ES-I3 (cell line): ENCODE data around the gene SENP1.

Experiments
- H3K36me3 ChIP-seq: 2 replicates; pipeline ENCODE4 v1.6.1; 2013; ENCODE audit warnings: mild to moderate bottlenecking, low read length, control low read depth, moderate library complexity; ENCODE audit not compliant: insufficient read depth
- H3K4me1 ChIP-seq: 2 replicates; pipeline ENCODE4 v1.6.1; 2013; ENCODE audit warnings: mild to moderate bottlenecking, control low read depth, low read length; ENCODE audit not compliant: insufficient read depth
- H3K9ac ChIP-seq: 2 replicates; pipeline ENCODE4 v1.6.1; 2013; ENCODE audit warnings: low read depth, mild to moderate bottlenecking, low read length, moderate library complexity
- H3K9me3 ChIP-seq: 2 replicates; pipeline ENCODE4 v1.6.1; 2013; ENCODE audit warnings: mild to moderate bottlenecking, low read length, moderate library complexity; ENCODE audit not compliant: control insufficient read depth, insufficient read depth

The SENP1 gene

DNA sequence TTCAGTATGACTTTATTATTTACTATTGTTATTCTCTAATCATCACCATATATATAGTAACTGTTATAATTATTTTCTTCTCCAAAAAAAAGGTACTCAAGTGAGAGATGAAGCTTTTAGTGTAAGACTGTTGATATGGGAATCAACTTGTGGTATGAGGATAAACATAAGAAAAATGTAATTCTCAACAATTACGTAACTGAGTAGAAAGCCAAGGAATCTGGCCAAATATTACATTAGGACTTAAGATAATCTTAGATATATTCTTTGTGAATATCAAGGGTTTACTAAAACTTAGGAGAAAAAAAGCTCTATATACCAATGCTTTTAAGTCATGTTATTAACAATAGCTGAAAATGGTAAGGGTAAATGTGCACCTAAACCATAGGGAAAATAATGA lies 13.3 kb downstream of the SENP1 start:
- no peaks in the 10 kb centered on the region for H3K9me3 ChIP-seq
- no peaks in the 10 kb centered on the region; the same call in 1 of the 2 replicates for H3K36me3 ChIP-seq
- no peaks in the 10 kb centered on the region for H3K4me1 ChIP-seq

GRCh38 chr12:48086327-48086726 lies 19.6 kb downstream of the SENP1 start:
- H3K4me1 ChIP-seq: no peaks in the 10 kb centered on the region
- no peaks in the 10 kb centered on the region for H3K9me3 ChIP-seq
- H3K9ac ChIP-seq: no peak overlapping the region
- H3K36me3 ChIP-seq: no peaks in the 10 kb centered on the region; the same call in 1 of the 2 replicates

More for the DNA sequence above, 13.3 kb downstream of the SENP1 start:
- no peak overlapping the region for H3K9ac ChIP-seq

- Histone ChIP-seq H3K4me1 (no peaks in the 10 kb centered on the region), H3K36me3 (no peaks in the 10 kb centered on the region; the same call in 1 of the 2 replicates), H3K9ac (no peak overlapping the region), H3K9me3 (no peaks in the 10 kb centered on the region)
These were observed 20.9 kb downstream of the SENP1 start for GRCh38 chr12:48084841-48085460.

DNA sequence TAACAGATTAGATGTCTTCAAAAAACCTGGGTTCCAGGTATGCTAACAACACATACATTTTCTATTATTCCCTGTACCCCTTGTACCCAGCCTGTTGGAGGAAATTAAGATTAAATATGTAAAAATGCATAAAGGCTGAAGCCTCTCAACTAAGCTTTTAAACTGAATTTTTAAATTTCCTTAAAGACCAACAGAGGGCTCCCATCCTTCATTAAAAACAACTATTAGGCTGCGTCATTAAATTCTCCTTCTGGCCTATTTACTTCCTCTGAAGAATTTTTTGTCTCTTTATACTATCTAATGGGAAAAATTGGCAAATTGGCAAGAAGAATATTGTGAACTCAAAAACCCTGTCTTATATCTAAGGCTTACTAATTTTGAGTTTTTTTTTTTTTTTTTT lies 21.8 kb downstream of the SENP1 start:
- H3K9ac ChIP-seq: no peak overlapping the region
- H3K4me1 ChIP-seq: no peaks in the 10 kb centered on the region
- H3K9me3 ChIP-seq: no peaks in the 10 kb centered on the region
- H3K36me3 ChIP-seq: no peaks in the 10 kb centered on the region; the same call in 1 of the 2 replicates

- Histone ChIP-seq H3K4me1 (no peaks in the 10 kb centered on the region), H3K9me3 (no peaks in the 10 kb centered on the region), H3K9ac (no peak overlapping the region), H3K36me3 (no peaks in the 10 kb centered on the region; the same call in 1 of the 2 replicates)
These were observed 25.1 kb downstream of the SENP1 start for GRCh38 chr12:48080821-48081220.

DNA sequence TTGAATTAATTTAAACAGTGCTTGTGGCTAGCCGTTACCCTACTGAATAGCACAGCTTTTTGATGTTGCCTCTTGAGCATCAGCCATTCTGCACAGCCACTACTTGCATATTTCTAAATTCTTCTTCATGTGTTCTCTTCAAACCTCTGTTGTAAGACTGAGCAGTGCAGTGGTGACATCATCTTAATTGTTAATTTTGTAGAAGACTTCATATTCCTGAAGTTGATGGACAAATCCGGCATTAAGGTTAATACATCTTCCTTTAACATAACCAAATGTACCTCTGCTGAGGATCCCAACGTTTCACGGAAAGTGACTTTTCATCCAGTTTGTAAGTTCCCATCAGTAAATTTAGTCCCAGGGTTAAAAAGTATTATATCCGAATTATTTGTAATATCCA lies 25.6 kb downstream of the SENP1 start:
- H3K4me1 ChIP-seq: no peaks in the 10 kb centered on the region
- no peaks in the 10 kb centered on the region for H3K9me3 ChIP-seq
- H3K36me3 ChIP-seq: no peaks in the 10 kb centered on the region; the same call in 1 of the 2 replicates
- no peak overlapping the region for H3K9ac ChIP-seq

- no peaks in the 10 kb centered on the region for H3K4me1 ChIP-seq
- peaks cover 5% of the 10 kb centered on the region; the same call in 1 of the 2 replicates for H3K36me3 ChIP-seq
- no peak overlapping the region for H3K9ac ChIP-seq
- H3K9me3 ChIP-seq: no peaks in the 10 kb centered on the region
These were observed 27.0 kb downstream of the SENP1 start for GRCh38 chr12:48078901-48079300.

DNA sequence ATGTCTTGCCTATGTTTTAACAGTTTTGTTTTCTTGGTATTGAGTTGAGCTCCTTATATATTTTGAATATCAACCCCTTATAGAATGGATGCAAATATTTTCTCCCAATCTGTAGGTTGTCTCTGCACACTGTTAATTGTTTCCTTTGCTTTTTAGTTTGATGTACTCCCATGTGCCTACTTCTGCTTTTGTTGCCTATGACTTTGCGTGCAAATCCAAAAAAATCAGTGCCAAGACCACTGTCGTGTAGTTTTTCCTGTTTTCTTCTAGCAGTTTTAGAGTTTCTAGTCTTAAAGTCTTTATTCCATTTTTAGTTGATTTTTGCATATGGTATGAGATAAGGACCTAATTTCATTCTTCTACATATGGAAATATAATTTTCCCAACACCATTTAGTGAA lies 28.8 kb downstream of the SENP1 start:
- peaks cover 7% of the 10 kb centered on the region; the same call in 1 of the 2 replicates for H3K36me3 ChIP-seq
- no peaks in the 10 kb centered on the region for H3K4me1 ChIP-seq
- no peak overlapping the region for H3K9ac ChIP-seq
- H3K9me3 ChIP-seq: no peaks in the 10 kb centered on the region

DNA sequence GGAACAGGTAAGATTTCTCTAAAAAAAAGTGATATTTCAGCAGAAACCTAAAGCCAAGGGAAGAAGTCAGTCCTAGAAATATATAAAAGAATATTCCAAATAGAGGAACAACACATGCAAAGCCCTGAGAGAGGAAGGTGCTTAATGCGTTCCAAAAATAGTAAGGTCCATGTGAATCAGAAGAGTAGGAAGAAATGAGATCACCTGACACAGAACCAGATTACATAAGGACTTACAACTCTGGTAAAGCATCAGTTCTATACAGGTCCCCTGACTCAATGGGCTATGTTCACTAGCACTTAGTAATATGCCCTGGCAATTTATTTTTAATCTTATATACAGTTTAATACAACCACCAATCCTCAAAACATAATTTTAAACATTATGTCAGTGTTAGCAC lies 30.0 kb downstream of the SENP1 start:
- Histone ChIP-seq H3K9me3 (no peaks in the 10 kb centered on the region), H3K4me1 (no peaks in the 10 kb centered on the region), H3K9ac (no peak overlapping the region), H3K36me3 (peaks cover 7% of the 10 kb centered on the region; the same call in 1 of the 2 replicates)

GRCh38 chr12:48074266-48074665 lies 31.6 kb downstream of the SENP1 start:
- H3K9me3 ChIP-seq: no peaks in the 10 kb centered on the region
- no peak overlapping the region for H3K9ac ChIP-seq
- peaks cover 7% of the 10 kb centered on the region; the same call in 1 of the 2 replicates for H3K36me3 ChIP-seq
- no peaks in the 10 kb centered on the region for H3K4me1 ChIP-seq

DNA sequence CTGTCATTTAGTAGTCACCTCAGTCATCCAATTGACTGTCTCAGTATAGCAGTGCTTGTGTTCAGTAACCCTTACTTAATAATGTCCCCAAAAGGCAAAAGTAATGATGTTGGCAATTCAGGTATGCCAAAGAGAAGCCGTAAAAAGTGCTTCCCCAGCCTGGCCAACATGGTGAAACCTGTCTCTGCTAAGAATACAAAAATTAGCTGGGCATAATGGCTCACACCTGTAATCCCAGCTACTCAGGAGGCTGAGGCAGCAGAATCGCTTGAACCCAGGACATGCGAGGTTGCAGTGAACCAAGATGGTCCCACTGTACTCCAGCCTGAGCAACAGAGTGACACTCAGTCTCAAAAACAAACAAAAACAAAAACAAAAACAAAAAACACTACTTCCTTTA lies 33.6 kb downstream of the SENP1 start:
- no peak overlapping the region for H3K9ac ChIP-seq
- H3K4me1 ChIP-seq: no peaks in the 10 kb centered on the region
- H3K9me3 ChIP-seq: no peaks in the 10 kb centered on the region
- H3K36me3 ChIP-seq: peaks cover 7% of the 10 kb centered on the region; the same call in 1 of the 2 replicates

- Histone ChIP-seq H3K4me1 (no peaks in the 10 kb centered on the region), H3K9me3 (no peaks in the 10 kb centered on the region), H3K36me3 (peaks cover 7% of the 10 kb centered on the region; the same call in 1 of the 2 replicates), H3K9ac (no peak overlapping the region)
These were observed 34.1 kb downstream of the SENP1 start for GRCh38 chr12:48071808-48072207.

- H3K36me3 ChIP-seq: peaks cover 7% of the 10 kb centered on the region; the same call in 1 of the 2 replicates
- no peak overlapping the region for H3K9ac ChIP-seq
- no peaks in the 10 kb centered on the region for H3K9me3 ChIP-seq
- H3K4me1 ChIP-seq: no peaks in the 10 kb centered on the region
These were observed 35.1 kb downstream of the SENP1 start for GRCh38 chr12:48070731-48071130.

DNA sequence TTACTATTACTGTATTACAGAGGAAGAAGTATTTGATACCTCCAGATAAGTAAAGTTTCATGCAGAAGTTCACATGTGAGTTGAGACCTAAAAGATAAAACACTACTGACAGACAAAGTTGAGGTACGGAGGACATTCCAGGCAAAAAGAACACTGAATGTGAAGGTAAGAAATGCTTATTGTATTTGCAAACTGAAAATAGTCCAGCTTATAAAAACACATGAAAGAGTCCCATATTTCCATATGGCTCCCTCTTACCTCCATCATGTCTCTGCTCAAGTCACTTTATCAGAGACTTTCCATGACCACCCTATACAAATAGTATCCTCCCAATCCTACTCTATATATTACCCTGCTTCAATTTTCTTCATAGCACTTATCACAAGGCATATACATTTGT lies 35.8 kb downstream of the SENP1 start:
- H3K4me1 ChIP-seq: no peaks in the 10 kb centered on the region
- no peak overlapping the region for H3K9ac ChIP-seq
- H3K9me3 ChIP-seq: no peaks in the 10 kb centered on the region
- peaks cover 7% of the 10 kb centered on the region; the same call in 1 of the 2 replicates for H3K36me3 ChIP-seq

DNA sequence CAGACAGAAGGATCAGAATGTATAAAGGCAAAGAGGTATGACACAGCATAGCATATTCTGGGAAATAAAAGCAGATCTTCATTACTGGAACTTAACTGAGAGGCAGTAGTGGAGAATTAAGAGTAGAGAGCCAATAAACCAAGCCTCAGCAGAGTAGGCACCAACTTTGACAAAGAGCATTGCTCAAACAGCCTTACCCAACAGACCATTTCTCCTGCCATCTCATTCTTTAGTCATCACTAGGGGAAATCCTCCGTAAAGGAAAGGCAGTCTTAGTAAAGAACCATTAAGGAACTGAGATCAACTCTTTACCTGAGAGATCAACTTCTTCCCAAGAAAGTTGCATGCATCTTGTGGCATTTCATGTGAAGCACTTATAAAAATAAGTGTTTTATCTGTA lies 36.6 kb downstream of the SENP1 start:
- H3K36me3 ChIP-seq: peaks cover 4% of the 10 kb centered on the region; the same call in 1 of the 2 replicates
- no peaks in the 10 kb centered on the region for H3K4me1 ChIP-seq
- H3K9me3 ChIP-seq: no peaks in the 10 kb centered on the region
- H3K9ac ChIP-seq: no peak overlapping the region
